ELR (cell line): ENCODE measurements around the gene S100A16.
"Not testable (repeated sequence)": the region's sequence is repeated elsewhere in the genome, so short reads cannot be mapped to it uniquely, and the experiment has no call there.

ENCODE experiments used
- DNase-seq: peaks from one replicate; pipeline ENCODE4 v3.0.0-alpha.2; 2015; ENCODE audit warnings: low read depth

Gene S100A16

GRCh38 chr1:153562021-153562420 is 50.9 kb downstream of the S100A16 start:
- not testable (repeated sequence) for DNase-seq

GRCh38 chr1:153561466-153561985 is 51.4 kb downstream of the S100A16 start:
- DNase-seq = no peak

GRCh38 chr1:153560771-153561465 is 52.0 kb downstream of the S100A16 start:
- no peak for DNase-seq

GRCh38 chr1:153560241-153560640 is 52.7 kb downstream of the S100A16 start:
- DNase-seq = no peak

GRCh38 chr1:153557877-153558276 is 55.1 kb downstream of the S100A16 start:
- no peak for DNase-seq
